IMR-90 (cell line): ENCODE data around the gene SLC22A12. TPM values are rescaled to one million over a fixed set of nuclear protein-coding genes. Genes with fewer than 3 reads are reported as not detected.

Experiments
- ATAC-seq: fragments of 200-7000 bp; cut with Tn5 transposase; 2 replicates; pipeline ENCODE4 v1.9.1; 2020; ENCODE audit warnings: low read depth, mild to moderate bottlenecking, moderate library complexity
- BruUV-seq: library from RNA; stranded (reverse); fragments of 400-500 nt; replicated peaks from 2 replicates; lab custom pipeline; 2021; lab: Mats Ljungman, UMichigan
- CTCF ChIA-PET: fragments of 300-600 bp; formaldehyde crosslinking; extraction: SDS; loops from one replicate; lab custom pipeline; 2021; ENCODE audit warnings: antibody characterized with exemption; lab: Yijun Ruan, JAX
- POLR2A ChIA-PET: fragments of 300-600 bp; sonication (Branson Sonifier 250); formaldehyde crosslinking; loops from one replicate; lab custom pipeline; 2022; ENCODE audit warnings: antibody characterized with exemption; ENCODE audit not compliant: unreplicated experiment; lab: Charles Lee
- DNase-seq: peaks from one replicate; pipeline ENCODE4 v3.0.0; 2013
- H2AFZ ChIP-seq: replicated peaks from 2 replicates; pipeline ENCODE3; 2013; ENCODE audit warnings: low read length, mild to moderate bottlenecking; ENCODE audit not compliant: poor library complexity
- H2AK5ac ChIP-seq: 2 replicates; pipeline ENCODE4 v1.6.1; 2013; ENCODE audit warnings: low read depth, low read length, inconsistent platforms
- H2AK9ac ChIP-seq: replicated peaks from 2 replicates; pipeline ENCODE3; 2013; ENCODE audit warnings: mild to moderate bottlenecking, low read depth, low read length, moderate library complexity; ENCODE audit not compliant: poor library complexity
- H2BK120ac ChIP-seq: 2 replicates; pipeline ENCODE4 v1.6.1; 2013; ENCODE audit warnings: low read depth, low read length, inconsistent platforms
- H2BK15ac ChIP-seq: 3 replicates; pipeline ENCODE4 v1.6.1; 2013; ENCODE audit warnings: low read depth, low read length, inconsistent platforms
- H2BK20ac ChIP-seq: 2 replicates; pipeline ENCODE4 v1.6.1; 2013; ENCODE audit warnings: low read depth, mild to moderate bottlenecking, inconsistent platforms, low read length, moderate library complexity
- H2BK5ac ChIP-seq: 2 replicates; pipeline ENCODE4 v1.6.1; 2013; ENCODE audit warnings: mild to moderate bottlenecking, low read depth, low read length, inconsistent platforms; ENCODE audit not compliant: poor library complexity, severe bottlenecking
- H3K14ac ChIP-seq: replicated peaks from 2 replicates; pipeline ENCODE4 v1.6.1; 2013; ENCODE audit warnings: low read depth, low read length, inconsistent platforms
- H3K18ac ChIP-seq: 2 replicates; pipeline ENCODE4 v1.6.1; 2013; ENCODE audit warnings: low read depth, low read length, control low read depth
- H3K23ac ChIP-seq: 2 replicates; pipeline ENCODE4 v1.6.1; 2013; ENCODE audit warnings: low read depth, low read length, inconsistent platforms
- H3K27ac ChIP-seq: 2 replicates; pipeline ENCODE4 v1.5.1; 2013; ENCODE audit warnings: mild to moderate bottlenecking, control low read depth, low read length; ENCODE audit not compliant: insufficient read depth
- H3K27me3 ChIP-seq: 2 replicates; pipeline ENCODE4 v1.6.1; 2013; ENCODE audit warnings: low read length; ENCODE audit not compliant: control insufficient read depth, insufficient read depth
- H3K36me3 ChIP-seq: 2 replicates; pipeline ENCODE4 v1.6.1; 2013; ENCODE audit warnings: low read length, mixed read lengths; ENCODE audit not compliant: control insufficient read depth, insufficient read depth
- H3K4ac ChIP-seq: 2 replicates; pipeline ENCODE4 v1.6.1; 2013; ENCODE audit warnings: low read depth, low read length, inconsistent platforms
- H3K4me1 ChIP-seq: 2 replicates; pipeline ENCODE4 v1.6.1; 2013; ENCODE audit warnings: low read length, mixed read lengths; ENCODE audit not compliant: control insufficient read depth, insufficient read depth
- H3K4me2 ChIP-seq: 2 replicates; pipeline ENCODE4 v1.6.1; 2013; ENCODE audit warnings: low read depth, mild to moderate bottlenecking, control low read depth, low read length, moderate library complexity
- H3K4me3 ChIP-seq: 2 replicates; pipeline ENCODE4 v1.5.1; 2013; ENCODE audit warnings: low read depth, mild to moderate bottlenecking, control low read depth, low read length, moderate library complexity; ENCODE audit not compliant: insufficient read depth
- H3K56ac ChIP-seq: 2 replicates; pipeline ENCODE4 v1.6.1; 2013; ENCODE audit warnings: low read length, inconsistent platforms; ENCODE audit not compliant: insufficient read depth; ENCODE audit errors: extremely low read depth
- H3K79me1 ChIP-seq, 2 experiments: 2 replicates each; pipeline ENCODE4 v1.6.1; 2013; ENCODE audit warnings: low read length in 2 of 2, inconsistent platforms in 1 of 2, low read depth in 1 of 2
- H3K9ac ChIP-seq: 2 replicates; pipeline ENCODE4 v1.6.1; 2013; ENCODE audit warnings: low read depth, low read length, control low read depth
- H3K9me1 ChIP-seq: 2 replicates; pipeline ENCODE4 v1.6.1; 2013; ENCODE audit warnings: low read length, inconsistent platforms; ENCODE audit not compliant: insufficient read depth
- H3K9me3 ChIP-seq: 2 replicates; pipeline ENCODE4 v1.6.1; 2013; ENCODE audit warnings: low read length; ENCODE audit not compliant: control insufficient read depth, insufficient read depth
- H4K20me1 ChIP-seq: 2 replicates; pipeline ENCODE4 v1.6.1; 2013; ENCODE audit warnings: low read length, inconsistent platforms; ENCODE audit not compliant: insufficient read depth
- H4K5ac ChIP-seq: 2 replicates; pipeline ENCODE4 v1.6.1; 2013; ENCODE audit warnings: mild to moderate bottlenecking, low read depth, low read length, control low read depth
- H4K8ac ChIP-seq, 2 experiments: 2 replicates each; pipeline ENCODE4 v1.6.1; 2013; ENCODE audit warnings: low read depth in 2 of 2, low read length in 2 of 2, control low read depth in 1 of 2, inconsistent platforms in 1 of 2
- H4K91ac ChIP-seq: 2 replicates; pipeline ENCODE4 v1.6.1; 2013; ENCODE audit warnings: low read depth, low read length, inconsistent platforms; ENCODE audit not compliant: insufficient read depth
- BHLHE40 ChIP-seq: fragments of 150-350 bp; IDR thresholded peaks from 2 replicates; pipeline ENCODE4 v1.6.1; 2016; ENCODE audit warnings: mild to moderate bottlenecking, low read depth, low read length
- CEBPB ChIP-seq: IDR thresholded peaks from 2 replicates; pipeline ENCODE4 v1.6.1; 2012; ENCODE audit warnings: low read depth, low read length, improper control_type of control experiment
- FOS ChIP-seq: fragments of 150-350 bp; IDR thresholded peaks from 2 replicates; pipeline ENCODE4 v1.6.1; 2016; ENCODE audit warnings: low read depth, low read length
- MAFK ChIP-seq: IDR thresholded peaks from 2 replicates; pipeline ENCODE4 v1.6.1; 2012; ENCODE audit warnings: low read depth, low read length, improper control_type of control experiment
- MAZ ChIP-seq: IDR thresholded peaks from 2 replicates; pipeline ENCODE4 v1.6.1; 2012; ENCODE audit warnings: low read depth, mild to moderate bottlenecking, low read length, improper control_type of control experiment, moderate library complexity, borderline replicate concordance
- MXI1 ChIP-seq: IDR thresholded peaks from 2 replicates; pipeline ENCODE4 v1.6.1; 2012; ENCODE audit warnings: low read depth, mild to moderate bottlenecking, low read length, moderate library complexity, borderline replicate concordance
- NFE2L2 ChIP-seq: fragments of 150-350 bp; IDR thresholded peaks from 2 replicates; pipeline ENCODE4 v1.6.1; 2016; ENCODE audit warnings: low read depth, mild to moderate bottlenecking, low read length
- RAD21 ChIP-seq: IDR thresholded peaks from 2 replicates; pipeline ENCODE4 v1.6.1; 2012; ENCODE audit warnings: low read length, improper control_type of control experiment
- RCOR1 ChIP-seq: IDR thresholded peaks from 2 replicates; pipeline ENCODE4 v1.6.1; 2012; ENCODE audit warnings: mild to moderate bottlenecking, low read length, improper control_type of control experiment; ENCODE audit not compliant: insufficient replicate concordance
- RFX5 ChIP-seq: IDR thresholded peaks from 2 replicates; pipeline ENCODE4 v1.8.0; 2012; ENCODE audit warnings: low read depth, mild to moderate bottlenecking, low read length, moderate library complexity
- SMC3 ChIP-seq: fragments of 150-350 bp; IDR thresholded peaks from 2 replicates; pipeline ENCODE4 v1.6.1; 2016; ENCODE audit warnings: low read depth, mild to moderate bottlenecking, antibody characterized with exemption, low read length, moderate library complexity
- WGBS, 2 experiments: methylation state at CpG; one replicate each; pipeline versions ENCODE4 v1.1.5 to v1.1.7; 2013; ENCODE audit warnings: missing lambda C conversion rate in 2 of 2; ENCODE audit not compliant: insufficient read length in 1 of 2; ENCODE audit errors: extremely low coverage in 2 of 2; 5-methylcytosine and 5-hydroxymethylcytosine counted together
- dilution Hi-C: fragments of 300-500 bp; cut with HindIII; formaldehyde crosslinking; loops from one replicate; pipeline ENCODE4 v1.14.3; 2018; ENCODE audit warnings: low sequenced_read_pairs; ENCODE audit not compliant: unreplicated experiment
- in situ Hi-C: fragments of 300-500 bp; cut with MboI; formaldehyde crosslinking; loops from 3 replicates; pipeline ENCODE4 v1.14.3; 2019; ENCODE audit warnings: low sequenced_read_pairs, inconsistent platforms, mixed read lengths
- intact Hi-C: fragments of 100-400 bp; cut with micrococcal nuclease; formaldehyde crosslinking; loops from 2 replicates; pipeline ENCODE4 v1.10.0; 2022
- polyA plus RNA-seq, 3 experiments: library from polyadenylated mRNA; depleted of rRNA; stranded (reverse); fragments of >200 nt; gene quantifications; 2 replicates each; pipeline ENCODE4 v1.2.3, GENCODE V29; 2012; ENCODE audit warnings: low replicate concordance in 1 of 3
- total RNA-seq: library from RNA; depleted of rRNA; stranded (reverse); fragments of >200 nt; gene quantifications from 2 replicates; pipeline ENCODE4 v1.2.3, GENCODE V29; 2012
- TF ChIP-seq, protein P1 (sequence below): fragments of 150-350 bp; IDR thresholded peaks from 2 replicates; pipeline ENCODE4 v1.6.1; 2016; ENCODE audit warnings: low read depth, mild to moderate bottlenecking, low read length, moderate library complexity, borderline replicate concordance
- TF ChIP-seq, protein P2 (sequence below): fragments of 150-350 bp; IDR thresholded peaks from 2 replicates; pipeline ENCODE4 v1.6.1; 2017; ENCODE audit warnings: mild to moderate bottlenecking, antibody characterized with exemption, low read length, low read depth
- TF ChIP-seq, protein P3 (sequence below): conservative IDR thresholded peaks from 2 replicates; pipeline ENCODE4 v1.5.1; 2012; ENCODE audit warnings: mild to moderate bottlenecking, low read depth, low read length, improper control_type of control experiment

The SLC22A12 gene
- total and polyA plus RNA-seq, 2 of the 4 experiments (the other 2 are of a cell fraction), result not detected

DNA sequence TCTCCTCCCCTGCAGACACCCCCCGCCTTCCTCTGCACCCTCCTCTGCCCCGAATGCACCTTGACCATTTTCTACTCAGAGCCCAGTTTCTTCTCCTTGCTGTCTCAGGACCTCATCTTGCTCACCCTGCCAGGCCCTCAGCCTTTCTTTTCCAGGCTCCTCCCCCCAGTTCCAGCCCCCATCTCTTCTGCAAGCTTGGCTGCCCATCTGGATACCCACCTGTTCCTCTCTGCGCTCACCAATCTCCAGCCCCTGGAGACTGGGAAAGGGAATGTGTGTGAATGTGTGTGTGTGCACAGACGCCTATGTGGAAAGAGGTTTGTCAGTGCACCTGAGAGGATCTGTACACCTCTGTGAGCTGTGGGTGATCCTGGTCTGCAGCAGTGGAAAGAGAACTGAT, 36.4 kb downstream of the SLC22A12 start:
- intact Hi-C loops (no loop called here), in situ Hi-C loops (no loop called here), dilution Hi-C loops (no loop called here)
- TF ChIP-seq, protein P1, sequence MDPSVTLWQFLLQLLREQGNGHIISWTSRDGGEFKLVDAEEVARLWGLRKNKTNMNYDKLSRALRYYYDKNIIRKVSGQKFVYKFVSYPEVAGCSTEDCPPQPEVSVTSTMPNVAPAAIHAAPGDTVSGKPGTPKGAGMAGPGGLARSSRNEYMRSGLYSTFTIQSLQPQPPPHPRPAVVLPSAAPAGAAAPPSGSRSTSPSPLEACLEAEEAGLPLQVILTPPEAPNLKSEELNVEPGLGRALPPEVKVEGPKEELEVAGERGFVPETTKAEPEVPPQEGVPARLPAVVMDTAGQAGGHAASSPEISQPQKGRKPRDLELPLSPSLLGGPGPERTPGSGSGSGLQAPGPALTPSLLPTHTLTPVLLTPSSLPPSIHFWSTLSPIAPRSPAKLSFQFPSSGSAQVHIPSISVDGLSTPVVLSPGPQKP, result no peak
- TF ChIP-seq CEBPB (no peak), FOS (no peak), MXI1 (no peak), MAZ (no peak), SMC3 (no peak), NFE2L2 (no peak), RFX5 (no peak), MAFK (no peak), RCOR1 (no peak), BHLHE40 (no peak), RAD21 (no peak)
- TF ChIP-seq, protein P2, sequence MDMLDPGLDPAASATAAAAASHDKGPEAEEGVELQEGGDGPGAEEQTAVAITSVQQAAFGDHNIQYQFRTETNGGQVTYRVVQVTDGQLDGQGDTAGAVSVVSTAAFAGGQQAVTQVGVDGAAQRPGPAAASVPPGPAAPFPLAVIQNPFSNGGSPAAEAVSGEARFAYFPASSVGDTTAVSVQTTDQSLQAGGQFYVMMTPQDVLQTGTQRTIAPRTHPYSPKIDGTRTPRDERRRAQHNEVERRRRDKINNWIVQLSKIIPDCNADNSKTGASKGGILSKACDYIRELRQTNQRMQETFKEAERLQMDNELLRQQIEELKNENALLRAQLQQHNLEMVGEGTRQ, result no peak
- TF ChIP-seq, protein P3, sequence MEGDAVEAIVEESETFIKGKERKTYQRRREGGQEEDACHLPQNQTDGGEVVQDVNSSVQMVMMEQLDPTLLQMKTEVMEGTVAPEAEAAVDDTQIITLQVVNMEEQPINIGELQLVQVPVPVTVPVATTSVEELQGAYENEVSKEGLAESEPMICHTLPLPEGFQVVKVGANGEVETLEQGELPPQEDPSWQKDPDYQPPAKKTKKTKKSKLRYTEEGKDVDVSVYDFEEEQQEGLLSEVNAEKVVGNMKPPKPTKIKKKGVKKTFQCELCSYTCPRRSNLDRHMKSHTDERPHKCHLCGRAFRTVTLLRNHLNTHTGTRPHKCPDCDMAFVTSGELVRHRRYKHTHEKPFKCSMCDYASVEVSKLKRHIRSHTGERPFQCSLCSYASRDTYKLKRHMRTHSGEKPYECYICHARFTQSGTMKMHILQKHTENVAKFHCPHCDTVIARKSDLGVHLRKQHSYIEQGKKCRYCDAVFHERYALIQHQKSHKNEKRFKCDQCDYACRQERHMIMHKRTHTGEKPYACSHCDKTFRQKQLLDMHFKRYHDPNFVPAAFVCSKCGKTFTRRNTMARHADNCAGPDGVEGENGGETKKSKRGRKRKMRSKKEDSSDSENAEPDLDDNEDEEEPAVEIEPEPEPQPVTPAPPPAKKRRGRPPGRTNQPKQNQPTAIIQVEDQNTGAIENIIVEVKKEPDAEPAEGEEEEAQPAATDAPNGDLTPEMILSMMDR, result no peak
- Histone ChIP-seq H3K9ac (no peak overlapping the region), H3K23ac (no peak overlapping the region), H3K56ac (no peak overlapping the region), H3K4me3 (no peak overlapping the region), H3K4me1 (no peaks in the 10 kb centered on the region), H2AK9ac (peak overlapping the region; percentile 20), H3K27ac (no peak overlapping the region), H3K14ac (no peak overlapping the region), H2BK120ac (no peak overlapping the region), H2AFZ (no peak overlapping the region), H4K91ac (no peak overlapping the region), H3K27me3 (peaks cover 57% of the 10 kb centered on the region), H2BK20ac (no peak overlapping the region), H3K36me3 (no peaks in the 10 kb centered on the region), H3K79me1 (no peaks in the 10 kb centered on the region), H4K5ac (no peak overlapping the region), H2AK5ac (no peak overlapping the region), H3K4ac (no peak overlapping the region), H2BK15ac (no peak overlapping the region), H4K20me1 (no peaks in the 10 kb centered on the region), H3K9me1 (no peaks in the 10 kb centered on the region), H3K18ac (no peak overlapping the region), H2BK5ac (no peak overlapping the region), H4K8ac (no peak overlapping the region), H3K4me2 (no peak overlapping the region), H3K9me3 (no peaks in the 10 kb centered on the region)
- ATAC-seq (no peak), DNase-seq (no peak)
- 76% methylated on average over 2 of the region's 4 CpGs; no CpG with 5 or more reads in 1 of the 2 experiments for WGBS, 2 experiments
- ChIA-PET POLR2A (no interaction called here), CTCF (no interaction called here)
- no TSS peak for BruUV-seq
